Fibroblast of villous mesenchyme (primary cell): Measurements from ENCODE around the gene ETNK1. TPM values are rescaled to one million over a fixed set of nuclear protein-coding genes. Genes with fewer than 3 reads are reported as not detected.

ENCODE experiments used
- DNase-seq: peaks from one replicate; pipeline ENCODE4 v3.0.0-alpha.2; 2010; ENCODE audit warnings: low read depth
- H3K4me3 ChIP-seq: 2 replicates; pipeline ENCODE4 v1.5.1; 2011; ENCODE audit warnings: low read depth, mild to moderate bottlenecking, low read length
- CTCF ChIP-seq: IDR thresholded peaks from 2 replicates; pipeline ENCODE4 v1.5.1; 2012; ENCODE audit warnings: low read depth, mild to moderate bottlenecking, low read length; ENCODE audit not compliant: insufficient read depth
- total RNA-seq: library from RNA; depleted of rRNA; stranded (reverse); fragments of >200 nt; gene quantifications from 2 replicates; pipeline ENCODE4 v1.2.3, GENCODE V29; 2012

The ETNK1 gene
- total RNA-seq, 1 donor: 70.8 TPM

- DNase-seq: peak; percentile 32
- no peak overlapping the region for H3K4me3 ChIP-seq
- peak; percentile 61 for TF ChIP-seq CTCF
Measured at GRCh38 chr12:22631863-22632463, 7.0 kb downstream of the ETNK1 start.

GRCh38 chr12:22634883-22635282, 9.9 kb downstream of the ETNK1 start:
- DNase-seq: no peak
- H3K4me3 ChIP-seq: no peak overlapping the region
- no peak for TF ChIP-seq CTCF

GRCh38 chr12:22635812-22636211, 10.8 kb downstream of the ETNK1 start:
- no peak for TF ChIP-seq CTCF
- H3K4me3 ChIP-seq: no peak overlapping the region
- no peak for DNase-seq

GRCh38 chr12:22640851-22641250, 15.9 kb downstream of the ETNK1 start:
- H3K4me3 ChIP-seq: no peak overlapping the region
- DNase-seq: no peak
- TF ChIP-seq CTCF: no peak

- no peak for TF ChIP-seq CTCF
- no peak overlapping the region for H3K4me3 ChIP-seq
- peak; percentile 33 for DNase-seq
Measured at GRCh38 chr12:22641353-22642053, 16.5 kb downstream of the ETNK1 start.

- no peak overlapping the region for H3K4me3 ChIP-seq
- no peak for DNase-seq
- TF ChIP-seq CTCF: no peak
Measured at GRCh38 chr12:22648668-22649067, 23.7 kb downstream of the ETNK1 start.
